ENCODE measurements around the gene TMEM120A.

The TMEM120A gene

DNA sequence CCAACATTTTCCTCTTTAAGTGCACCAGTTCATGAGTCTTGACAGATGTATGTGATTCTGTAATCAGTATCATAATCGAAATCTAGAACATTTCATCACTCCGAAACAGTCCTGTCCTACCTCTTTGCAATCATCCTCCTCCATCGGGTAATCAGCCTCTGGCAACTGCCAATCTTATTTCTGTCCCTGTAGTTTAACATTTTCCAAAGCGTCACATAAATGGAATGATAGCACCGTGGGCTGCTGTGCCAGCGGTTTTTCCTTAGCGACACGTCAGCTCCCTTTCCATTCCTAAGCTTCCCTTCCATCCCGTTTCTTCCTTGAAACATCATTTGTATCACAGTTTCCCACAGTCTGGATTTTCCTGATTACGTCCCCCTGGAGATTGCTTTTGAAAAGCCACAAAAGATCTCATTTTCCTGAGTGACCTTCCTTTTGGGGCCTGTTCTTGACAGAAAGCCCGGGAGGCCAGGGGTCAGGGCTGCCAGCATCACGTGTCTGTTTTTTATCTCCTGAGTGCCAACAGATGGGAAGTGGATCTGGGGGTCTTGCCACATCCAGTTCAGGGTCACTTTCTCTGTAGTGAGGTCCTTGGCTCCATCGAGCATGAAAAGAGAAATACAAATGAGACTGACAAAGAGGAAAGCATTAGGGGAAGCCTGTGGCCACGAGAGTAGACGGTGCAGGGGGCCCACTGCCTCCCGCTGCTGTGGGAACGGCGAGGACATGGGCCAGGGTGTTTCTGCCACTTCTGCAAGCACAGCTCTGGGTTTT lies 31.6 kb downstream of the TMEM120A start:
- POLR2A ChIA-PET (ENCODE audit: low non-redundant PET) = no interaction called here
- CTCF ChIA-PET = interaction anchor here (0.5 kb wide), 1 partner anchor 76 kb away, joined by 4 read pairs; no protein-coding TSS in a partner anchor
- TF ChIP-seq, protein P1, sequence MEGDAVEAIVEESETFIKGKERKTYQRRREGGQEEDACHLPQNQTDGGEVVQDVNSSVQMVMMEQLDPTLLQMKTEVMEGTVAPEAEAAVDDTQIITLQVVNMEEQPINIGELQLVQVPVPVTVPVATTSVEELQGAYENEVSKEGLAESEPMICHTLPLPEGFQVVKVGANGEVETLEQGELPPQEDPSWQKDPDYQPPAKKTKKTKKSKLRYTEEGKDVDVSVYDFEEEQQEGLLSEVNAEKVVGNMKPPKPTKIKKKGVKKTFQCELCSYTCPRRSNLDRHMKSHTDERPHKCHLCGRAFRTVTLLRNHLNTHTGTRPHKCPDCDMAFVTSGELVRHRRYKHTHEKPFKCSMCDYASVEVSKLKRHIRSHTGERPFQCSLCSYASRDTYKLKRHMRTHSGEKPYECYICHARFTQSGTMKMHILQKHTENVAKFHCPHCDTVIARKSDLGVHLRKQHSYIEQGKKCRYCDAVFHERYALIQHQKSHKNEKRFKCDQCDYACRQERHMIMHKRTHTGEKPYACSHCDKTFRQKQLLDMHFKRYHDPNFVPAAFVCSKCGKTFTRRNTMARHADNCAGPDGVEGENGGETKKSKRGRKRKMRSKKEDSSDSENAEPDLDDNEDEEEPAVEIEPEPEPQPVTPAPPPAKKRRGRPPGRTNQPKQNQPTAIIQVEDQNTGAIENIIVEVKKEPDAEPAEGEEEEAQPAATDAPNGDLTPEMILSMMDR (conservative IDR thresholded peaks at IDR 0.05; ENCODE audit: low read depth) = no peak
- no peak overlapping the region for H3K27ac ChIP-seq
- no peak for DNase-seq (ENCODE audit: low spot score)

DNA sequence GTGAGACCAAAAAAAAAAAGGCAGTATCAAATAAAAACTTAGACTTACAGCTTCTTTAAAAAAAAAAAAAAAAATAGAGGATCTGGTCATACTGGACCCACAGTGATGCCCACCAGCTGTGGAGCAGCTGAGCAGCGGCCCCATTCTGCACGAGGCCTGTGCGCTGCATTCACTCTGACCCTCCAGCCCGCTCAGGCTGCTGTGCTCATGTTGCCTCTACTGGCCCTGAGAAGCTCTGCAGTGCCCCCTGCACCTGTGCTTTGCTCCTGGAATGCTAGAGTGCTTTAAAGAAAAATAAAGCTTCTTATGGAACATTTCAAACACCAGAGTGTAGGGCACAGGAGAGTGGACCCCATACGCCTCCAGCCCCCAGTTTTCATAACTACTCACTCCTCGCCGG lies 33.2 kb downstream of the TMEM120A start:
- POLR2A ChIA-PET (ENCODE audit: low non-redundant PET) = interaction anchor here (0.6 to 0.8 kb wide), 2 partner anchors 69 to 87 kb away, joined by 6 to 9 read pairs; partner anchors contain the start of genes MDH2 and STYXL1

DNA sequence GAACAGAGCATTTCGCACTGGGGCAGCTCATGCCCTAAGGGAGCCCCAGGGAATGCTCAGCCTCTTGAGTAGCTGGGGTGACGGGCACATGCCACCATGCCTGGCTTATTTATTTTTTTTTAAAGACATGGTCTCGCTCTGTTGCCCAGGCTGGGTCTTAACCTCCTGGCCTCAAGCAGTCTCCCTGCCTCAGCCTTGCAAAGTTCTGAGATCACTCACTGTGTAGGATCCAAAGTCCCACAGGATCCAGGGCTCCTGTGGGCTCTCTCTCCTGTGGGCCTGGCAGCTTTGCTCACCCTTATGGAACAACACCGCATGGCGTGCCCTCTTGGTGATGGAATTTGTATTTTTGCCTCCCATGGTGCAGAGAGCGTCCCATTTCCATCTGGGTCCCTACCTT lies 34.0 kb downstream of the TMEM120A start:
- ChIA-PET CTCF (no interaction called here), POLR2A (ENCODE audit: low non-redundant PET) (no interaction called here)
- TF ChIP-seq, protein P1 (conservative IDR thresholded peaks at IDR 0.05; ENCODE audit: low read depth) = no peak
- DNase-seq (ENCODE audit: low spot score) = no peak
- no peak overlapping the region for H3K27ac ChIP-seq

More for the DNA sequence above, 33.2 kb downstream of the TMEM120A start:
- TF ChIP-seq, protein P1 (conservative IDR thresholded peaks at IDR 0.05; ENCODE audit: low read depth) = no peak
- DNase-seq (ENCODE audit: low spot score) = no peak
- CTCF ChIA-PET = interaction anchor here (0.6 to 0.9 kb wide), 3 partner anchors 13 to 170 kb away, joined by 3 to 5 read pairs (median 4); no protein-coding TSS in a partner anchor
- no peak overlapping the region for H3K27ac ChIP-seq

DNA sequence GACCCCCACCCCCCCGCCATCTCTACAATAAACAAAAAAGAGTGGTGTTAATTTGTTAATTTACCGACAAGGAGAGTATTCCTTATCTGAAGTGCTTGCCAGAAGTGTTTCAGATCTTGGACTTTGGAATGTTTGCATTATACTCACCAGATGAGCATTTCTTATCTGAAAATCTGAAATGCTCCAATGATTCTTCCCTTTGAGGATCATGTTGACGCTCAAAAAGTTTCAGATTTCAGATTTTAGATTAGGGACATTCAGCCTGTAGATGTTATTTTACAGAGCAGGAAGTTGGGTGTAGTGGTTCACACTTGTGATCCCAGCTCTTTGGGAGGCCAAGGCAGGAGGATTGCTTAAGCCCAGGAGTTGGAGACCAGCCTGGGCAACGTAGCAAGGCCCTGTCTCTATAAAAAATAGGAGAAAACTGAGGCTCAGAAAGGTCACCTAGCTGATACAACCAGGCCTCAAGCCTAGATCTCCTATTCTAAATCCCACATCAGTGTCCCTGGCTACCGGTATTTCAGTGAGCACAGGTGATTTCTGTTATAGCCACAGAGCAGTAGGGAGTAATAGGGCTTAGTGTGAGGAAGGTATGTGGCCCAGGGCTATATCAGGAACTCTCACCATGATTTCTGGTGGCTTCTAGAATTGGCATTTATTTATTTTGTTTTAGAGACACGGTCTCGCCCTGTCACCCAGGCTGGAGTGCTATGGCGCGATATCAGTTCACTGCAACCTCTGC lies 35.4 kb downstream of the TMEM120A start:
- H3K27ac ChIP-seq = no peak overlapping the region
- DNase-seq (ENCODE audit: low spot score) = no peak
- CTCF ChIA-PET = interaction anchor here (0.6 kb wide), 1 partner anchor 310 kb away, joined by 3 read pairs; no protein-coding TSS in a partner anchor
- TF ChIP-seq, protein P1 (conservative IDR thresholded peaks at IDR 0.05; ENCODE audit: low read depth) = no peak
- POLR2A ChIA-PET (ENCODE audit: low non-redundant PET) = no interaction called here

DNA sequence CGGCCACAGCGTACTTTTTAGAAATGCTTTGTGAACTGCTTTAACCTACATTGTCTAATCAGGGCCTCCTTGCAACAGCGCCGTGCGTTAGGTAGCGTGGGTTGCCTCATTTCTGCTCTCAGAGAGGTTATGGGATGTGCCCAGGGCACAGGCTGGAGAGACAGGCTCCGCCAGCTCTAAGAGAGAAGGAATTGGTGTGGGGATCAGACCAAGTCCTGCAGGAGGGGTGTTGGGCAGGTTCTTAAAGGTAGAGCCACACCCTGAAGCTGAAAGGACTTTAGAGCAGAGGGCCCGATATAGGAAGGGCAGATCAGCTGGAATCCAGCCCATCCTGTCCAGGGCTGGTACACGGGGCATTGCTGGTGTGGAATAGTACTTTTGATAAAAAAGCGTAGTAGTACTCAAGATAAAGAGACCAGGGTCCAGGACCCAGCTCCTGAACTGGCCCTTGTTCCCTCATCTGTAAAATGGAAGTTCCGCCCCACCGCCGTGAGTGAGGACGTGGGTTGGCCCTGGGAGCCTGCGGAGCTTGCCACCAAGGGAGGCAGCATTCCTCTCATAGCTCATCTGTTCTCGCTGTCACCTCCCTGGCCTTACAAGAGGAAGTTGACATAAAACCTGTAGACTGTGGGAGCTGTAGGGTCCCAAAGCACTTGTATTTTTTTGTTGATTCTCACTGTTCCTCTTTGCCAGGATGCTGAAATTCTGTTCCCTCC lies 37.2 kb downstream of the TMEM120A start:
- TF ChIP-seq, protein P1 (conservative IDR thresholded peaks at IDR 0.05; ENCODE audit: low read depth) = no peak
- peak overlapping the region; percentile 7; the same call in 1 of the 2 replicates for H3K27ac ChIP-seq
- CTCF ChIA-PET = no interaction called here
- POLR2A ChIA-PET (ENCODE audit: low non-redundant PET) = no interaction called here
- DNase-seq (ENCODE audit: low spot score) = no peak
